ENCODE data around the gene SEC24D. TPM values are rescaled to one million over a fixed set of nuclear protein-coding genes. Genes with fewer than 3 reads are reported as not detected.

Gene SEC24D
- total RNA-seq, 1 experiment from 2014 or later, result 61.5 TPM

- H3K14ac ChIP-seq (ENCODE audit: insufficient read depth, low read length), result no peak overlapping the region
- H4K20me1 ChIP-seq (ENCODE audit: control insufficient read depth, insufficient read depth, insufficient read length), result no peaks in the 10 kb centered on the region
- no peak overlapping the region for H3K4ac ChIP-seq (ENCODE audit: low read depth, low read length)
- no peak overlapping the region for H3K27ac Mint-ChIP-seq
- no peak overlapping the region for H3T11ph ChIP-seq (ENCODE audit: low read length)
- H3K56ac ChIP-seq (ENCODE audit: insufficient read length, low read depth, low read length), result no peak overlapping the region
- no peak overlapping the region for H3K4me3 Mint-ChIP-seq
- H3K23ac ChIP-seq (ENCODE audit: insufficient read length, low read depth, low read length), result no peak overlapping the region
- no peak overlapping the region for H2AK5ac ChIP-seq (ENCODE audit: insufficient read length, low read length)
- no peak overlapping the region for H3K27ac ChIP-seq (ENCODE audit: insufficient read length, low read depth, low read length)
- no peak overlapping the region for H3K9ac ChIP-seq (ENCODE audit: extremely low read depth, insufficient read length, low read length)
- H3K4me1 Mint-ChIP-seq, result peaks cover 47 to 50% of the 10 kb centered on the region in 2 experiments
- H3K79me1 ChIP-seq (ENCODE audit: insufficient read depth, low read depth, low read length, poor library complexity, severe bottlenecking), result no peaks in the 10 kb centered on the region
- H4K8ac ChIP-seq (replicated peaks; ENCODE audit: insufficient read length, low read depth, low read length), result no peak overlapping the region
- no peak for DNase-seq
- TF ChIP-seq, protein P1, sequence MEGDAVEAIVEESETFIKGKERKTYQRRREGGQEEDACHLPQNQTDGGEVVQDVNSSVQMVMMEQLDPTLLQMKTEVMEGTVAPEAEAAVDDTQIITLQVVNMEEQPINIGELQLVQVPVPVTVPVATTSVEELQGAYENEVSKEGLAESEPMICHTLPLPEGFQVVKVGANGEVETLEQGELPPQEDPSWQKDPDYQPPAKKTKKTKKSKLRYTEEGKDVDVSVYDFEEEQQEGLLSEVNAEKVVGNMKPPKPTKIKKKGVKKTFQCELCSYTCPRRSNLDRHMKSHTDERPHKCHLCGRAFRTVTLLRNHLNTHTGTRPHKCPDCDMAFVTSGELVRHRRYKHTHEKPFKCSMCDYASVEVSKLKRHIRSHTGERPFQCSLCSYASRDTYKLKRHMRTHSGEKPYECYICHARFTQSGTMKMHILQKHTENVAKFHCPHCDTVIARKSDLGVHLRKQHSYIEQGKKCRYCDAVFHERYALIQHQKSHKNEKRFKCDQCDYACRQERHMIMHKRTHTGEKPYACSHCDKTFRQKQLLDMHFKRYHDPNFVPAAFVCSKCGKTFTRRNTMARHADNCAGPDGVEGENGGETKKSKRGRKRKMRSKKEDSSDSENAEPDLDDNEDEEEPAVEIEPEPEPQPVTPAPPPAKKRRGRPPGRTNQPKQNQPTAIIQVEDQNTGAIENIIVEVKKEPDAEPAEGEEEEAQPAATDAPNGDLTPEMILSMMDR (conservative IDR thresholded peaks at IDR 0.05), result no peak
- H2AFZ ChIP-seq (ENCODE audit: low read length), result no peak overlapping the region
- H2BK15ac ChIP-seq (ENCODE audit: low read depth, low read length), result no peak overlapping the region
- no peak overlapping the region for H2BK5ac ChIP-seq (ENCODE audit: insufficient read length, low read length)
- no peak overlapping the region for H4K91ac ChIP-seq (ENCODE audit: insufficient read length, low read depth, low read length)
- H3K4me1 ChIP-seq (ENCODE audit: insufficient read depth, low read length), result peaks cover 13% of the 10 kb centered on the region; the same call in 1 of the 2 replicates
- H3K27me3 ChIP-seq (ENCODE audit: insufficient read depth, low read length), result no peaks in the 10 kb centered on the region
- no peak overlapping the region for H3K4me2 ChIP-seq (ENCODE audit: insufficient read depth, insufficient read length, low read length)
- H2BK20ac ChIP-seq (ENCODE audit: low read depth, low read length, poor library complexity, severe bottlenecking), result no peak overlapping the region
- H3K18ac ChIP-seq (ENCODE audit: insufficient read length, low read depth, low read length), result no peak overlapping the region
- no peaks in the 10 kb centered on the region for H3K9me3 ChIP-seq (ENCODE audit: control insufficient read depth, low read depth, low read length)
- H3K36me3 Mint-ChIP-seq (ENCODE audit: insufficient read depth in 1 of 3, low read depth in 3 of 3), result no peaks in the 10 kb centered on the region; a peak in 2 of 7 replicates
- H2BK120ac ChIP-seq (ENCODE audit: low read depth, low read length, poor library complexity, severe bottlenecking), result no peak overlapping the region
- no peak overlapping the region for H2BK12ac ChIP-seq (ENCODE audit: insufficient read length, low read depth, low read length)
- no peaks in the 10 kb centered on the region for H3K9me3 Mint-ChIP-seq
- H3K79me2 ChIP-seq (ENCODE audit: insufficient read depth, low read length), result no peaks in the 10 kb centered on the region
- no peaks in the 10 kb centered on the region for H3K27me3 Mint-ChIP-seq (ENCODE audit: low read depth)
- H3K23me2 ChIP-seq (ENCODE audit: insufficient read length, low read depth, low read length, poor library complexity, severe bottlenecking), result peaks cover 1% of the 10 kb centered on the region
- H4K5ac ChIP-seq (ENCODE audit: insufficient read length, low read depth, low read length), result no peak overlapping the region
Measured at GRCh38 chr4:118845552-118846050, 9.7 kb upstream of the SEC24D start.
